ENCODE data around the gene RAMACL.

RAMACL gene

GRCh38 chr6:166617359-166617758, 30.9 kb upstream of the RAMACL start:
- peak; percentile 20 for DNase-seq

- DNase-seq: no peak
Observed at GRCh38 chr6:166616261-166617238, 30.1 kb upstream of the RAMACL start.

- peak; percentile 50 for DNase-seq
Observed at GRCh38 chr6:166615059-166615770, 28.7 kb upstream of the RAMACL start.

- no peak for DNase-seq
Observed at GRCh38 chr6:166614589-166614988, 28.1 kb upstream of the RAMACL start.

GRCh38 chr6:166614171-166614583, 27.7 kb upstream of the RAMACL start:
- DNase-seq: no peak

GRCh38 chr6:166613027-166613426, 26.5 kb upstream of the RAMACL start:
- DNase-seq: no peak

GRCh38 chr6:166612471-166612881, 26.0 kb upstream of the RAMACL start:
- no peak for DNase-seq

GRCh38 chr6:166611631-166612030, 25.2 kb upstream of the RAMACL start:
- no peak for DNase-seq

- DNase-seq: no peak
Observed at GRCh38 chr6:166610069-166610468, 23.6 kb upstream of the RAMACL start.

GRCh38 chr6:166608774-166609173, 22.3 kb upstream of the RAMACL start:
- DNase-seq: no peak

GRCh38 chr6:166605752-166606151, 19.3 kb upstream of the RAMACL start:
- no peak for DNase-seq

GRCh38 chr6:166604911-166605310, 18.4 kb upstream of the RAMACL start:
- no peak for DNase-seq

- DNase-seq: no peak
Observed at GRCh38 chr6:166604328-166604727, 17.9 kb upstream of the RAMACL start.

GRCh38 chr6:166603043-166603690, 16.7 kb upstream of the RAMACL start:
- peak; percentile 38 for DNase-seq

- no peak for DNase-seq
Observed at GRCh38 chr6:166601956-166602355, 15.5 kb upstream of the RAMACL start.

- no peak for DNase-seq
Observed at GRCh38 chr6:166600931-166601330, 14.5 kb upstream of the RAMACL start.

GRCh38 chr6:166599205-166599604, 12.7 kb upstream of the RAMACL start:
- no peak for DNase-seq

GRCh38 chr6:166598441-166599138, 12.1 kb upstream of the RAMACL start:
- DNase-seq: peak; percentile 89

GRCh38 chr6:166597711-166598440, 11.4 kb upstream of the RAMACL start:
- DNase-seq: no peak

- DNase-seq: no peak
Observed at GRCh38 chr6:166596776-166597507, 10.5 kb upstream of the RAMACL start.

- no peak for DNase-seq
Observed at GRCh38 chr6:166595949-166596348, 9.5 kb upstream of the RAMACL start.
